Caco-2 (cell line): ENCODE results near the gene NUMB. TPM values are rescaled to one million over a fixed set of nuclear protein-coding genes. Genes with fewer than 3 reads are reported as not detected.
A peak's percentile ranks its signal among the peaks of the same experiment; 100 is the strongest.

ENCODE experiments used
- BruUV-seq: library from RNA; stranded (reverse); fragments of 400-500 nt; replicated peaks from 2 replicates; lab custom pipeline; 2021; lab: Mats Ljungman, UMichigan
- CTCF ChIA-PET: fragments of 300-600 bp; sonication (Branson Sonifier 250); formaldehyde crosslinking; loops from one replicate; lab custom pipeline; 2022; ENCODE audit warnings: antibody characterized with exemption; lab: Charles Lee
- POLR2A ChIA-PET: fragments of 300-600 bp; sonication (Branson Sonifier 250); formaldehyde crosslinking; loops from one replicate; lab custom pipeline; 2022; ENCODE audit warnings: antibody characterized with exemption; lab: Charles Lee
- DNase-seq, 2 experiments: peaks; one replicate each; pipeline versions ENCODE4 v3.0.0 to v3.0.0-alpha.2; 2020 to 2022
- H3K27me3 ChIP-seq: replicated peaks from 2 replicates; pipeline ENCODE4 v1.6.0; 2011; ENCODE audit warnings: low read length; ENCODE audit not compliant: control insufficient read depth, insufficient read depth
- H3K36me3 ChIP-seq: 2 replicates; pipeline ENCODE4 v1.5.1; 2011; ENCODE audit warnings: low read length; ENCODE audit not compliant: control insufficient read depth, insufficient read depth
- H3K4me1 ChIP-seq: fragments of 250-450 bp; sonication (Bioruptor Pico); 2 replicates; pipeline ENCODE4 v1.5.1; 2020; ENCODE audit warnings: mild to moderate bottlenecking
- H3K4me3 ChIP-seq: 2 replicates; pipeline ENCODE4 v1.5.1; 2011; ENCODE audit warnings: low read depth, mild to moderate bottlenecking, control low read depth, low read length
- H3K9me3 ChIP-seq: fragments of 250-450 bp; sonication (Bioruptor Pico); 2 replicates; pipeline ENCODE4 v1.5.1; 2020; ENCODE audit warnings: mild to moderate bottlenecking, moderate library complexity
- H3K27ac Mint-ChIP-seq: one replicate; pipeline ENCODE4 v1.8.0; 2022; ENCODE audit warnings: mixed read lengths; ENCODE audit not compliant: unreplicated experiment
- H3K27me3 Mint-ChIP-seq: one replicate; pipeline ENCODE4 v1.8.0; 2022; ENCODE audit warnings: mixed read lengths; ENCODE audit not compliant: insufficient read depth, unreplicated experiment
- H3K36me3 Mint-ChIP-seq: one replicate; pipeline ENCODE4 v1.8.0; 2022; ENCODE audit warnings: mild to moderate bottlenecking, mixed read lengths; ENCODE audit not compliant: insufficient read depth, unreplicated experiment
- H3K4me1 Mint-ChIP-seq: one replicate; pipeline ENCODE4 v1.8.0; 2022; ENCODE audit warnings: low read depth, mixed read lengths; ENCODE audit not compliant: unreplicated experiment
- H3K4me3 Mint-ChIP-seq: one replicate; pipeline ENCODE4 v1.8.0; 2022; ENCODE audit warnings: mild to moderate bottlenecking, moderate library complexity, mixed read lengths; ENCODE audit not compliant: unreplicated experiment
- H3K9me3 Mint-ChIP-seq: one replicate; pipeline ENCODE4 v1.8.0; 2022; ENCODE audit warnings: mixed read lengths; ENCODE audit not compliant: unreplicated experiment
- CTCF ChIP-seq, 2 experiments: fragments of 200-600 bp in 1 of 2; IDR thresholded peaks; 1 replicate in 1 of 2; 2 replicates in 1 of 2; pipeline versions ENCODE4 v1.5.1 to v1.8.0; 2011 to 2022; ENCODE audit warnings: antibody characterized with exemption in 1 of 2, control low read depth in 1 of 2, inconsistent platforms in 1 of 2, low read depth in 1 of 2, low read length in 1 of 2, mild to moderate bottlenecking in 1 of 2, moderate library complexity in 1 of 2; ENCODE audit not compliant: insufficient read depth in 1 of 2, severe bottlenecking in 1 of 2, unreplicated experiment in 1 of 2
- intact Hi-C: fragments of 100-400 bp; cut with micrococcal nuclease; formaldehyde crosslinking; loops from one replicate; pipeline ENCODE4 v1.10.0; 2022; ENCODE audit not compliant: unreplicated experiment
- total RNA-seq: library from RNA; stranded (reverse); gene quantifications from 2 replicates; pipeline ENCODE4 v1.2.3, GENCODE V29; 2022

NUMB gene
- total RNA-seq, 1 experiment from 2014 or later, result 67.6 TPM

GRCh38 chr14:73239393-73240241 lies 218.7 kb downstream of the NUMB start:
- BruUV-seq, result no TSS peak
- no peak for DNase-seq
- no peaks in the 10 kb centered on the region for H3K27me3 Mint-ChIP-seq
- ChIA-PET POLR2A (no interaction called here), CTCF (no interaction called here)
- H3K4me1 Mint-ChIP-seq, result peaks cover 15% of the 10 kb centered on the region
- Histone ChIP-seq H3K4me3 (no peak overlapping the region), H3K4me1 (peaks cover 30% of the 10 kb centered on the region), H3K36me3 (no peaks in the 10 kb centered on the region), H3K9me3 (no peaks in the 10 kb centered on the region), H3K27me3 (no peaks in the 10 kb centered on the region)
- no peaks in the 10 kb centered on the region for H3K36me3 Mint-ChIP-seq
- H3K9me3 Mint-ChIP-seq, result no peaks in the 10 kb centered on the region
- no peak for TF ChIP-seq CTCF (IDR thresholded peaks at IDR 0.05; ENCODE audit: insufficient read depth in 1 of 2, low read depth in 1 of 2, low read length in 1 of 2, severe bottlenecking in 1 of 2, unreplicated experiment in 1 of 2)
- no peak overlapping the region for H3K27ac Mint-ChIP-seq
- intact Hi-C loops, result loop anchor here (5.0 kb wide), 1 partner anchor 43 kb away; no protein-coding TSS in a partner anchor
- H3K4me3 Mint-ChIP-seq, result no peak overlapping the region

GRCh38 chr14:73238941-73239340 lies 219.4 kb downstream of the NUMB start:
- POLR2A ChIA-PET, result interaction anchor here (0.5 kb wide), 1 partner anchor 103 kb away, joined by 8 read pairs; the partner anchor contains the start of gene PSEN1
- peaks cover 15% of the 10 kb centered on the region for H3K4me1 Mint-ChIP-seq
- H3K4me1 ChIP-seq, result peaks cover 33% of the 10 kb centered on the region

More at GRCh38 chr14:73238941-73239340, 219.4 kb downstream of the NUMB start:
- BruUV-seq, result no TSS peak
- H3K36me3 ChIP-seq, result no peaks in the 10 kb centered on the region
- Mint-ChIP-seq H3K36me3 (no peaks in the 10 kb centered on the region), H3K27ac (no peak overlapping the region), H3K27me3 (no peaks in the 10 kb centered on the region), H3K4me3 (peak overlapping the region; percentile 62), H3K9me3 (no peaks in the 10 kb centered on the region)
- CTCF ChIA-PET, result interaction anchor here (0.6 kb wide), 1 partner anchor 26 kb away, joined by 6 read pairs; no protein-coding TSS in a partner anchor
- H3K27me3 ChIP-seq, result no peaks in the 10 kb centered on the region
- H3K9me3 ChIP-seq, result no peaks in the 10 kb centered on the region
- DNase-seq, result no peak
- TF ChIP-seq CTCF (IDR thresholded peaks at IDR 0.05; ENCODE audit: insufficient read depth in 1 of 2, low read depth in 1 of 2, low read length in 1 of 2, severe bottlenecking in 1 of 2, unreplicated experiment in 1 of 2), result no peak
- H3K4me3 ChIP-seq, result no peak overlapping the region
- intact Hi-C loops, result loop anchor here (5.0 kb wide), 1 partner anchor 43 kb away; no protein-coding TSS in a partner anchor
